Measurements from ENCODE around the gene DAPK1.
A peak's percentile ranks its signal among the peaks of the same experiment; 100 is the strongest.

Gene DAPK1

GRCh38 chr9:87706066-87706739 is 208.5 kb downstream of the DAPK1 start:
- DNase-seq (ENCODE audit: low read depth in 1 of 2, low spot score in 1 of 2) = no peak

GRCh38 chr9:87707805-87708506 is 210.3 kb downstream of the DAPK1 start:
- no peak for DNase-seq (ENCODE audit: low read depth in 1 of 2, low spot score in 1 of 2)

GRCh38 chr9:87708546-87708945 is 210.9 kb downstream of the DAPK1 start:
- no peak for DNase-seq (ENCODE audit: low read depth in 1 of 2, low spot score in 1 of 2)

- peak in 1 of 2 donors; percentile 35 for DNase-seq (ENCODE audit: low read depth in 1 of 2, low spot score in 1 of 2)
These were observed 211.5 kb downstream of the DAPK1 start for GRCh38 chr9:87708986-87709728.

DNA sequence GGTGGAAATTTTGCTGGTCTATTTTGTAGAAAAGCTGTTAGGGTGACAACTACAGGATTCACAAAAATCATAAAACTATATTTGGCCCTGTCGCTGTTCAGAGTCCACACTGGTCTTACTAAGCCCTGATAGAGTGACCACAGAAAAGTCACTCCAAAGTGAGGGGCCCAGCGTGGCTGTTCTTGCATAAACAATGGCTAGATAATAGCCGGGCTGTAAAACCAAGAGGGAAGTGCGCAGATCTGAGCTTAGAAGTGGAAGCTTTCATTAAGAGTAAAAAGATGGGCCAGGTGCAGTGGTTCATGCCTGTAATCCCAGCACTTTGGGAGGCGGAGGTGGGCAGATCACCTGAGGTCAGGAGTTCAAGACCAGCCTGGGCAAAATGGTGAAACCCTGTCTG is 212.8 kb downstream of the DAPK1 start:
- DNase-seq (ENCODE audit: low read depth in 1 of 2, low spot score in 1 of 2) = no peak

GRCh38 chr9:87711857-87712800 is 214.5 kb downstream of the DAPK1 start:
- DNase-seq (ENCODE audit: low read depth in 1 of 2, low spot score in 1 of 2) = no peak

- DNase-seq (ENCODE audit: low read depth in 1 of 2, low spot score in 1 of 2) = no peak
These were observed 215.2 kb downstream of the DAPK1 start for GRCh38 chr9:87712801-87713277.

DNA sequence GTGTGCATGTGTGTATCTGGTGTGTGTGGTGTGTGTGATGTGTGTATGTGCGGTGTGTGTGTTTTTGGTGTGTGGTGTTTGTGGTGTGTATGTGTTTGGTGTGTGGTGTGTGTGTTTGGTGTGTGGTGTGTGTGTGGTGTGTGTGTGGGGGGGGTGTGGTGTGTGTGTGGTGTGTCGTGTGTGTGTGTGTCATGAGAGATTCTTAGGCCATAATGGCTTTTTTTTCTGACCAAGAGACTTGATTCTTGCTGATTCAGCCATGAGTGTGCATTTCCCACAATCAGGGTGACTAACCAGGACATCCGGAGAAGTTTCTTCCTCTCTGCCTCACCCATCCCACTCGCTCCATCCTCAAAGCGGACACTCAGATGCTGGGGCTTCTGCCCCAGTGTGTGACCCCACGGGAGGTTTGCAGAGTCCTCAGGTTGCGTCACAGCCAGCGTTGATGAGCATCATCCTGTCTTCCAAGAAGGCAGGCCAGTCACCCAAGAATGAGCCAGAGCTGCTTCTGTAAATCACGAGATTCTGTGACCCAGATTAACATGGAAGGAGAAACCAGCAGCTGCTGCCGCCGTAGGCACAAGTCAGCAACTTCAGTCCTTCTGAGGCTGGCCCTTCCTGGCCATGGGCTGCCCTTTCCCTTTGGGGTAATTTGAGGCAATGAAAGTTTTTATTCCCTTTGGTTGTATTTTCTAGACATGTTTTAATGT is 215.8 kb downstream of the DAPK1 start:
- DNase-seq (ENCODE audit: low read depth in 1 of 2, low spot score in 1 of 2) = no peak

GRCh38 chr9:87713988-87714330 is 216.3 kb downstream of the DAPK1 start:
- no peak for DNase-seq (ENCODE audit: low read depth in 1 of 2, low spot score in 1 of 2)

DNA sequence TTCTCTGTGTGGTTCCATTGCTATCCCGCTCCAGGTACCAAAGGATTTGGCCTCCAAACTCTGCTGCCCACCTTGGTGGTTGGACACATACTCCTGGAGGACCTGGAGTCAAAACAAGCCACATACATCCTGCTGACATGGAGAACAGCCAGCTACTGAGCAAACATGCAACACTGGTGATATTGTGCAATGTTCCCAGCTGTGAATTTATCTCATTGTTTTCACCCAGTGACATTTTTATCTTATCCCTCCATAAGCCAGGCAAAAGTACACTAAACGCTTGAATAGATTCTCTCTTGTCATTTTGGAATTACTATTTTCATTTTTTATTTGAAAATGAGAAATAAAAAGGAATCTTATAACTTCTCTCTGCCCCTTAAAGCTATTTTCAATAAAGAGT is 217.2 kb downstream of the DAPK1 start:
- DNase-seq (ENCODE audit: low read depth in 1 of 2, low spot score in 1 of 2) = no peak

- DNase-seq (ENCODE audit: low read depth in 1 of 2, low spot score in 1 of 2) = no peak
These were observed 218.5 kb downstream of the DAPK1 start for GRCh38 chr9:87716141-87716540.

DNA sequence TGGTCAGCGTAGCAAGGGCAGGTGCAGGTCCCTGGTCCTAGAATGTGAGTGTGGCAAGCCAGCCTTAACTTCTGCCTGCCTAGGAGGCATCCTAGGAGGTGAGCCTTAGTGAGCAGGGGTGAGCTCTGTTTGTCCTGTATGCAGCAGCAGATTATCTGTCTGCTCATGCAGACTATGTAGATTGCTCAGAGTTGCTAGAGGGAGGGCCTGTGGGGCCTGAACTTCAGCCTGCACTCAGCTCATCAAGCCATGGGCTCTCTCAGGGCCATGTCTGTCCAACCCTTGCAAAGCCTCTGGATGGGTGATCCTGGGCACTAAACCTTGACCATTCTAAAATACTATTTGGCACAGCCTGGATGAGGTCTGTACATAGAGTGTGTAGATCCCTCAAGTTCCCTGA is 219.8 kb downstream of the DAPK1 start:
- no peak for DNase-seq (ENCODE audit: low read depth in 1 of 2, low spot score in 1 of 2)

DNA sequence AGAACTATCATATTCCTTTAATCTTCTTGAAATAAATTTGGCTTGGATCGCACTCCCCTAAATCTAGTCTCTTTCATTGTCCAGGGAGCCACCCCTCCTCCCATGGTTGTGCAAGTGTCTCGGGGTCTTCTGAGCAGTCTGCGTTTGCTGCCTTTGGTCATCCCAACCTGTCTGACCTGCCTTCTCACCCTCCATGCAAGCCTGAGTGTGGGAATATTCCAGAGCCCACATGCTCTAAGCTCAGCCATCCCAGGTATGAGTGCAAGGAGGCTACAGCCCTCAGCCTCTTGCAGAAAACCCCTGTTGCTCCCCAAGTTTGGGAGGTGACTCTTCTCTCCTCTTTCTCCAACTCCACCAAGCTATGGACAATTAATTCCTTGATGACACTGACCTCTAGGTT is 220.6 kb downstream of the DAPK1 start:
- DNase-seq (ENCODE audit: low read depth in 1 of 2, low spot score in 1 of 2) = no peak

DNA sequence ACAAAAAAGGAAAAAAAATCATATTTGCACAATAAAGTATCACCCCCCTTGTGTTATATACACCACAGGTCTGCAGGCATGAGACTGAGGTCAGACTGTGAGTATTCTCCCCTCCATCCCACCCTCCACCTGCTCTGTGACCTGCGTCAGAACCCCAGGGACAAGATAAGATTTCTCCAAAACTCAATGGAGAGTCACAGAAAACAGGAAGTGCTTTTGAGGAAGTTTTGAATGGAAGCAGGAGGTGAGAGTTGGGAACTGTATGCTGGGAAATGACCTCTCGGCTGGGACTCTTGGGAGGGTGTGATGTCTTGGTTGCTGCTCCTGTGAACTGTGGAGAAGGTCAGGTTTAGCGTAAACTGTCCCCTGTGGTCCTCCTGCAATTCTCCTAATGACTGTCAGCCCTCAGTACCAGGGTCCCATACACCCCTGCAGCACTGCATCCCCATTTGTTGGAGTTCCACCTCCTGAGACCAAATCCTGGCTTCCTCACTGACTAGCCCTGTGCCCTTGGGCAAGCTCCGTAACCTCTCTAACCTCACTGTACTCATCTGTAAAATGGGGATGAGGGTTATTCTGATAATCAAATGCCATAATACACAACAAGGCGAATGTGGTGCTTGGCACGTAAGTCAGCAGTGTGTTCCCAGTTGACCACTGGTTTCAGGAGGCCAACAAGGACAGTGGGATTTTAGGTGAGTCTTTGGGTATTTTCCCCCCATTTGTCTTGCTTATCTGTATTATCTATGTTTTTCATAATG is 221.4 kb downstream of the DAPK1 start:
- no peak for DNase-seq (ENCODE audit: low read depth in 1 of 2, low spot score in 1 of 2)

- no peak for DNase-seq (ENCODE audit: low read depth in 1 of 2, low spot score in 1 of 2)
These were observed 222.5 kb downstream of the DAPK1 start for GRCh38 chr9:87720173-87720572.

GRCh38 chr9:87722393-87723088 is 224.9 kb downstream of the DAPK1 start:
- DNase-seq (ENCODE audit: low read depth in 1 of 2, low spot score in 1 of 2) = no peak

GRCh38 chr9:87725356-87725899 is 227.8 kb downstream of the DAPK1 start:
- no peak for DNase-seq (ENCODE audit: low read depth in 1 of 2, low spot score in 1 of 2)

DNA sequence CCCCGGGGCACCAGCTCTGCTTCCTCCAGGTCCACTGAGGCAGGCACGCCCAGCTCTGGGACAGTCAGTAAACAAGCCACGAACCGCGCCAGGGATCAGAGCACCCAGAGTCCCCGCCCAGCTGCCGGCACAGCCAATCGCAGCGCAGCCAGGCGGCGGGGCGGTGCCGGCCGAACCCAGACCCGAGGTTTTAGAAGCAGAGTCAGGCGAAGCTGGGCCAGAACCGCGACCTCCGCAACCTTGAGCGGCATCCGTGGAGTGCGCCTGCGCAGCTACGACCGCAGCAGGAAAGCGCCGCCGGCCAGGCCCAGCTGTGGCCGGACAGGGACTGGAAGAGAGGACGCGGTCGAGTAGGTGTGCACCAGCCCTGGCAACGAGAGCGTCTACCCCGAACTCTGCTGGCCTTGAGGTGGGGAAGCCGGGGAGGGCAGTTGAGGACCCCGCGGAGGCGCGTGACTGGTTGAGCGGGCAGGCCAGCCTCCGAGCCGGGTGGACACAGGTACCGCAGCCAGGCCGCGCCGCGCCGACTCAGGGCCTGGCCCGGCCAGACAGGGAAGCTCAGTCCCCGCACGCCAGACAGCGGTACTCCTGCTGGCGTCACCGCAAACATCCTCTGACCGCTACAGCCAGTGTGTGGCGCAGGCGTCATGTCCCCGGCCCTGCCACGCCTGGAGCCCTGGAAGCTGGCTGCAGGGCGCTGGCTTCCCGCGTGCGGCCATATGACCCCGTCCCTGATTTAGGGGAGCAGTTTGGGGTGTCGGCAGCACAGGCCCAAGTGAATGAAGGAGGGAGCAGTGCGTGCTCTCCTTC is 228.4 kb downstream of the DAPK1 start, which contains the start of gene CTSL:
TSS of gene CTSL (plus strand) at position 220 of the 810 bp plus-strand sequence. CDS start 1,485 bp downstream, outside the sequence.
- DNase-seq (ENCODE audit: low read depth in 1 of 2, low spot score in 1 of 2) = peak in 1 of 2 donors; percentile 43
